Activated gamma-delta T cell treated with anti-CD3 and anti-CD28 coated beads, Interleukin-2, amount 50 U/mL, for 16 hours (primary cell): ENCODE measurements around the gene CCL14.
"Not testable (repeated sequence)": the region's sequence is repeated elsewhere in the genome, so short reads cannot be mapped to it uniquely, and the experiment has no call there.

ENCODE experiments used
- DNase-seq: peaks from one replicate; pipeline ENCODE4 v3.0.0-alpha.2; 2020; ENCODE audit warnings: low read depth

Gene CCL14

DNA sequence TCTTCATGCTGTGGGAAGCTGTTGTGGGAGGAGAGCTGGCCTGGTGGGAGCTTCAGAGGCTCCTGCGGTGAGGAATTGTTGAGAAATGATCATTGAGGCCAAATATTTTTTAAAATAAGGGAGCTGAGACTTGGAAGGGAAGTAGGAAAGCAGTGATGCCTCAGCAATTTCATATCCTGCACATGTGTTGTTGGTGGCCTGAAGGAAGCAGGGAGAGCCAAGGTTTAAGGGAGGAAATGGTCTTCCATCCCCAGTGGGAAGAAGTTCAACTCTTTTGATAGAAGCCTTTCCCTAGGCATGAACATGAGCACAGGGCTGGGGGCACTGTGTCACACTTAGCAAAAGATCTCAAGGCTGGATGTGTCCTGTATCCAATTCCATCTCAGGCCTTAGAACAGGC lies at the start of gene CCL14:
CCL14 (minus strand) TSS at position 87 of the 400 bp plus-strand sequence; CDS start at position 7, 80 bp downstream.
- DNase-seq = no peak

- DNase-seq = no peak
Measured at GRCh38 chr17:36036235-36036634, 49.7 kb upstream of the CCL14 start.

GRCh38 chr17:36034127-36034526 lies 47.6 kb upstream of the CCL14 start:
- no peak for DNase-seq

DNA sequence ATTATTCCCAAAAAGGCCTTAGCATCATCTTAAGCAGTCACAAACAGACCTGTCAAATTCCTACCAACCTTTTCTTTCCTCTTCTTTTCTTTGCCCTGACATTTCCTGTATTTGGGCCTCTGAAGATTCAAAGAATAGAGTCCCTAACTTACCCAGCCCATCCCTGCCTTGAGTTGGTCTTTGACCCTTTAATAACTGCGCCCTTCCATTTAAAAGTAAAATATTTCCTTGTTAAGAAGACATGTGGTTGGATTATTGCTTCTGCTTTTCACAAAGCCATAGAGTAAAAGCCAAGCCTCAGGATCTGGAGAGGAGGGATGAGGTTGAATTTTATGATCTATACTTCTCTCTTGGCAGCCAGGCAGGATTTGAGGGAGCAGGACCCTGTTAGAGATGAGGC lies 44.4 kb upstream of the CCL14 start:
- no peak for DNase-seq

- DNase-seq = no peak
Measured at GRCh38 chr17:36027761-36028160, 41.2 kb upstream of the CCL14 start.

DNA sequence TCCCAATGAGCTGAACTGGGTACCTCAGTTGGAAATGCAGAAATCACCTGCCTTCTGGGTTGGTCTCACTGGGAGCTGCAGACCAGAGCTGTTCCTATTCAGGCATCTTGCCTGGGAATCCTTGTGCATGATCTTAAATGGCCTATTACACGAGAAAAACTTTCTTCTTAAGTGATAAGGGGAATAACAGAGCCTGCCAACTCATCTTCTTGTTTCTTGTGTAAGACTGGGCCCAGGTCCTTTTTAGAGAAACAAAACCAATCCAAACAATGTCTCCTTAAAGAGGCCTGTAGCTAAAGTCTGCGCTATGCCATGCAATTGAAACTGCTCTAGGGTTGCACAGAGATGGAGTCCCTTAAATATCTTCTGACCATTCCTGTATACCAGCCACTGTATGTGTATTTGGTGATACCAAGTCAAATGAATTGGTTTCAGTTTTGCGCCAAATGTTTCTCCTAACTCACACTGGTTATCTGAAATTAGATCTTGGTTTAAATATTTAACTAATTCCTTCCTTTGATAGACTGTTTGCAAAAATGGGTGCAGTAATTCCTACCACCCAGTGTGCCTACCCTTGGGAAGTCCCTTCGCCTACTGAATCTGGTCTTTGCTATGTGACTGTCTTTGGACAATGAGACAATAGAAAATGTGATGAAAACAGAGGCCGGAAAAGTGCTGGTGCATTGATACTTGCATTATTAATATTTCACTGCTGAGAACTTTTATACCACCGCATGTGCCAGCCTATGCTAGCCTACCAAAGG lies 37.8 kb upstream of the CCL14 start:
- DNase-seq = no peak

- DNase-seq = no peak
Measured at GRCh38 chr17:36019423-36019822, 32.9 kb upstream of the CCL14 start.

GRCh38 chr17:36017799-36018198 lies 31.3 kb upstream of the CCL14 start, which contains the start of gene CCL23:
Gene CCL23 (minus strand): TSS chr17:36017972. CDS start chr17:36017897, 75 bp downstream.
- no peak for DNase-seq

GRCh38 chr17:36016555-36016954 lies 30.0 kb upstream of the CCL14 start:
- DNase-seq = no peak

- not testable (repeated sequence) for DNase-seq
Measured at GRCh38 chr17:36015895-36016294, 29.4 kb upstream of the CCL14 start.

- DNase-seq = no peak
Measured at GRCh38 chr17:36014946-36015345, 28.4 kb upstream of the CCL14 start.

- no peak for DNase-seq
Measured at GRCh38 chr17:36011201-36011600, 24.7 kb upstream of the CCL14 start.

- no peak for DNase-seq
Measured at GRCh38 chr17:36008998-36009665, 22.6 kb upstream of the CCL14 start.

DNA sequence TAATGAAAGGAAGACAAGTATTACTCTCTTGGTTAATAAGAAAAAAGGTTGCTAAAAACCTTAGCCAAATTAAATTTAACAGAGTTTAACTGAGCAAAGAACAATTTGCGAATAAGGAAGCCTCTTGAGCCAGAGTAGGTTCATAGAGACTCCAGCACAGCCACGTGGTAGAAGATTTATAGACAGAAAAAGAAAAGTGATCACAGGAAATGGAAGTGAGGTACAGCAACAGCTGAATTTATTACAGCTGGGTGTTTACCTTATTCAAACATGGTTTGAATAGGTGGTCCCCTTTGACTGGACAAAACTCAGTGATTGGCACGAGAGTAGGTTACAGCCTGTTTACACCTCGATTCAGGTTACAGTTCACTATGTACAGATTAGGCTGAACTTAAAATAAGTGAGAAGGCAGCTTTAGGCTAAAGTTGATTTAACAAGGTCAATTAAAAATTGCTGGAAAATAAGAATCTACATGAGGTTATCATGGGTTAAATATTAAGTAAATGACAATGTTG lies 18.1 kb upstream of the CCL14 start:
- DNase-seq = no peak

DNA sequence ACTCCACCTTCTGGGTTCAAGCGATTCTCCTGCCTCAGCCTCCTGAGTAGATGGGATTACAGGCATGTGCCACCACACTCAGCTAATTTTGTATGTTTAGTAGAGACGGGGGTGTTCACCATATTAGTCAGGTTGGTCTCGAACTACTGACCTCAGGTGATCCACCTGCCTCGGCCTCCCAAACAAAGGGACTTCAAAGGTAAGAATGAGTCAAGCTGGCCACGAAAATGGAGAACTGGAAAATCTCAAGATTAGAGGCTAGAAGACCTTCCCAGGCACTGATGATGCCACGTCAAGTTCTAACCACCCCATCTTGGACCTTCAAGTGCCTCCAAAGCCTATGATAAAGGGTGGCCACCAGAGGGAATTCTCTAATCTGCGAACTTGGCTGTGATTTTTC lies 16.1 kb upstream of the CCL14 start:
- no peak for DNase-seq

GRCh38 chr17:36001862-36002603 lies 15.5 kb upstream of the CCL14 start:
- no peak for DNase-seq

GRCh38 chr17:36001110-36001771 lies 14.7 kb upstream of the CCL14 start, which contains the start of gene CCL15:
Gene CCL15 (minus strand): TSS chr17:36001553. CDS start chr17:36001492, 61 bp downstream.
- DNase-seq = no peak

DNA sequence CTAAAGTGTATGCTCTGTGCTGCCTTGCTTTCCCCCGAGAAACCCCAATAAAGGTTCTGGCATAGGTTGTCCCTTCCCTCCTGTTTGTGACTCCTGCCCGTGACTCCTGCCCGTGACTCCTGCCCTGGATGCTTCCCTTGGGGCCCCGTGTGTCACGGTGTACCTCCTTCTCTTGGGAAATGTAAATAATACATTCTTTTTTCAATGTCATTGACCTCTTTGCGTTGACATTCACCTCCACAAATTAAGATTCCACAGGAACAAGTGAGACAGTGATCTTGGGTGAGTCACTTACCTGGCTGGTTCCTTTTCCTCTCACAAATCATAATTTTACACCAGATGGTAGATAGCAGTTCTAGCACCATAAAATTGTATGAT lies 14.2 kb upstream of the CCL14 start:
- DNase-seq = no peak

GRCh38 chr17:35998756-35999155 lies 12.2 kb upstream of the CCL14 start:
- DNase-seq = no peak

- no peak for DNase-seq
Measured at GRCh38 chr17:35998018-35998545, 11.6 kb upstream of the CCL14 start.

GRCh38 chr17:35995346-35995745 lies 8.8 kb upstream of the CCL14 start:
- DNase-seq = not testable (repeated sequence)

DNA sequence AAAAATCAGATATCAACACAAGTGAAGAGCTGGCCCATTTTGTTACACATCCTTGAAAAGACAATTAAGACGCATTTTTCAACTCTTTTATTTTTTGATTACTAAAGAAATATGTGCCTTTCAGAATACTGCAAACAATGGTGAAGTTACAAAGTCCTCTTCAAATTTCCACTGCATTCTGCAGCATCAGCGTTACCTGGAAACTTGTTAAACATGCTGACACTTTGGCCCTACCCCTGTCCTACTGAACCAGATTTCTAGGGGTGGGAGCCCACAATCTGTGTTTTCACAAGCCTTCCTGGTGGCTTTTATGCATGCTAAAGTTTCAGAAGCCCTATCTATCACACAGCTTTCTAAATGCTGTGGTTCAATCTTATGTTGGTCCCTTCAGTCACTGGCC lies 4.5 kb upstream of the CCL14 start:
- DNase-seq = no peak
